Right lobe of liver (tissue), 4 donors: ENCODE measurements around the gene PET117.

Source experiments
- CTCF ChIP-seq, 4 donors: fragments of 200-600 bp in 3 of 4; fragments of 450-650 bp in 1 of 4; IDR thresholded peaks; one replicate each; pipeline versions ENCODE4 v1.5.1 to v1.8.0; 2016 to 2022; ENCODE audit warnings: antibody characterized with exemption in 4 of 4, mild to moderate bottlenecking in 2 of 4
- POLR2A ChIP-seq: fragments of 450-650 bp; IDR thresholded peaks from one replicate; pipeline ENCODE4 v1.6.1; 2017; ENCODE audit warnings: antibody characterized with exemption, mild to moderate bottlenecking
- donor health status: DM: no; HTN: no; CAD: no.
- donor health status: DM: no; HTN: no; CAD: no.
- donor health status: DM: no; HTN: yes; CAD: no.

GRCh38 chr20:18176318-18176785 is 38.7 kb downstream of the PET117 start:
- TF ChIP-seq CTCF (IDR thresholded peaks at IDR 0.05): no peak
- no peak for TF ChIP-seq POLR2A
